ENCODE data around the gene SLC22A25. TPM values are rescaled to one million over a fixed set of nuclear protein-coding genes. Genes with fewer than 3 reads are reported as not detected.

The SLC22A25 gene
- not detected for total RNA-seq

- H3K4me3 Mint-ChIP-seq = no peak within 1 kb of the TSS
- H3K27me3 Mint-ChIP-seq (ENCODE audit: low read depth) = peaks cover 2% of the 10 kb centered on the region
- H3K4me1 Mint-ChIP-seq (ENCODE audit: low read depth) = peaks cover 17% of the 10 kb centered on the region
- no peak within 1 kb of the TSS for H3K27ac Mint-ChIP-seq
- H3K9me3 Mint-ChIP-seq = no peaks in the 10 kb centered on the region
- CTCF ChIA-PET = no interaction called here
- DNase-seq = no peak
- intact Hi-C loops (cut with micrococcal nuclease) = no loop called here
- H3K36me3 Mint-ChIP-seq (ENCODE audit: low read depth) = no peaks in the 10 kb centered on the region
Measured at GRCh38 chr11:63243533-63243932, at the start of gene SLC22A25. TSS of gene SLC22A25 (minus strand) at chr11:63243599. CDS start at chr11:63229652, 13,947 bp downstream.

GRCh38 chr11:63290285-63290684 is 46.9 kb upstream of the SLC22A25 start:
- Mint-ChIP-seq H3K27me3 (ENCODE audit: low read depth) (peaks cover 7% of the 10 kb centered on the region), H3K27ac (no peak overlapping the region), H3K4me3 (no peak overlapping the region), H3K9me3 (peaks cover 14% of the 10 kb centered on the region), H3K36me3 (ENCODE audit: low read depth) (no peaks in the 10 kb centered on the region), H3K4me1 (ENCODE audit: low read depth) (no peaks in the 10 kb centered on the region)
- DNase-seq = no peak
- intact Hi-C loops (cut with micrococcal nuclease) = no loop called here
- CTCF ChIA-PET = interaction anchor here (0.6 to 0.7 kb wide), 2 partner anchors 15 to 826 kb away, joined by 3 read pairs; no protein-coding TSS in a partner anchor

- H3K27ac Mint-ChIP-seq = no peak overlapping the region
Measured at GRCh38 chr11:63289658-63290057, 46.3 kb upstream of the SLC22A25 start.

GRCh38 chr11:63282579-63282978 is 39.2 kb upstream of the SLC22A25 start:
- Mint-ChIP-seq H3K27ac (no peak overlapping the region), H3K27me3 (ENCODE audit: low read depth) (peaks cover 26% of the 10 kb centered on the region), H3K4me3 (no peak overlapping the region), H3K4me1 (ENCODE audit: low read depth) (no peaks in the 10 kb centered on the region), H3K9me3 (no peaks in the 10 kb centered on the region), H3K36me3 (ENCODE audit: low read depth) (no peaks in the 10 kb centered on the region)
- no peak for DNase-seq
- CTCF ChIA-PET = no interaction called here
- intact Hi-C loops (cut with micrococcal nuclease) = no loop called here

More at GRCh38 chr11:63289658-63290057, 46.3 kb upstream of the SLC22A25 start:
- intact Hi-C loops (cut with micrococcal nuclease) = no loop called here
- H3K9me3 Mint-ChIP-seq = peaks cover 10% of the 10 kb centered on the region
- H3K36me3 Mint-ChIP-seq (ENCODE audit: low read depth) = no peaks in the 10 kb centered on the region
- DNase-seq = no peak
- no peaks in the 10 kb centered on the region for H3K4me1 Mint-ChIP-seq (ENCODE audit: low read depth)
- peaks cover 11% of the 10 kb centered on the region for H3K27me3 Mint-ChIP-seq (ENCODE audit: low read depth)
- no peak overlapping the region for H3K4me3 Mint-ChIP-seq
- CTCF ChIA-PET = interaction anchor here (0.6 kb wide), 1 partner anchor 825 kb away, joined by 3 read pairs; no protein-coding TSS in a partner anchor

- H3K36me3 Mint-ChIP-seq (ENCODE audit: low read depth) = no peaks in the 10 kb centered on the region
- peaks cover 23% of the 10 kb centered on the region for H3K27me3 Mint-ChIP-seq (ENCODE audit: low read depth)
- no peaks in the 10 kb centered on the region for H3K4me1 Mint-ChIP-seq (ENCODE audit: low read depth)
- intact Hi-C loops (cut with micrococcal nuclease) = no loop called here
- no peak overlapping the region for H3K27ac Mint-ChIP-seq
- no peaks in the 10 kb centered on the region for H3K9me3 Mint-ChIP-seq
- H3K4me3 Mint-ChIP-seq = no peak overlapping the region
- DNase-seq = no peak
- CTCF ChIA-PET = no interaction called here
Measured at GRCh38 chr11:63280920-63281319, 37.5 kb upstream of the SLC22A25 start.

- Mint-ChIP-seq H3K9me3 (no peaks in the 10 kb centered on the region), H3K4me3 (no peak overlapping the region), H3K4me1 (ENCODE audit: low read depth) (no peaks in the 10 kb centered on the region), H3K36me3 (ENCODE audit: low read depth) (no peaks in the 10 kb centered on the region), H3K27me3 (ENCODE audit: low read depth) (peaks cover 12% of the 10 kb centered on the region), H3K27ac (no peak overlapping the region)
- no peak for DNase-seq
- CTCF ChIA-PET = interaction anchor here (1.0 to 1.2 kb wide), 3 partner anchors 8 to 29 kb away, joined by 3 read pairs; no protein-coding TSS in a partner anchor
- intact Hi-C loops (cut with micrococcal nuclease) = no loop called here
Measured at GRCh38 chr11:63277345-63277943, 34.0 kb upstream of the SLC22A25 start.

GRCh38 chr11:63274776-63275175 is 31.4 kb upstream of the SLC22A25 start:
- H3K27ac Mint-ChIP-seq = no peak overlapping the region
- H3K4me3 Mint-ChIP-seq = no peak overlapping the region
- intact Hi-C loops (cut with micrococcal nuclease) = no loop called here
- H3K27me3 Mint-ChIP-seq (ENCODE audit: low read depth) = peaks cover 10% of the 10 kb centered on the region
- CTCF ChIA-PET = interaction anchor here (0.8 kb wide), 1 partner anchor 254 kb away, joined by 3 read pairs; no protein-coding TSS in a partner anchor
- H3K4me1 Mint-ChIP-seq (ENCODE audit: low read depth) = no peaks in the 10 kb centered on the region
- DNase-seq = no peak
- no peaks in the 10 kb centered on the region for H3K9me3 Mint-ChIP-seq
- no peaks in the 10 kb centered on the region for H3K36me3 Mint-ChIP-seq (ENCODE audit: low read depth)

GRCh38 chr11:63273685-63274084 is 30.3 kb upstream of the SLC22A25 start:
- H3K36me3 Mint-ChIP-seq (ENCODE audit: low read depth) = no peaks in the 10 kb centered on the region
- H3K4me3 Mint-ChIP-seq = no peak overlapping the region
- no peaks in the 10 kb centered on the region for H3K4me1 Mint-ChIP-seq (ENCODE audit: low read depth)

GRCh38 chr11:63262547-63262946 is 19.1 kb upstream of the SLC22A25 start:
- no peaks in the 10 kb centered on the region for H3K9me3 Mint-ChIP-seq

More at GRCh38 chr11:63273685-63274084, 30.3 kb upstream of the SLC22A25 start:
- H3K9me3 Mint-ChIP-seq = no peaks in the 10 kb centered on the region
- no peak for DNase-seq
- H3K27ac Mint-ChIP-seq = no peak overlapping the region
- H3K27me3 Mint-ChIP-seq (ENCODE audit: low read depth) = peaks cover 10% of the 10 kb centered on the region
- intact Hi-C loops (cut with micrococcal nuclease) = no loop called here
- CTCF ChIA-PET = no interaction called here

GRCh38 chr11:63251312-63251711 is 7.9 kb upstream of the SLC22A25 start:
- CTCF ChIA-PET = no interaction called here
- no peaks in the 10 kb centered on the region for H3K36me3 Mint-ChIP-seq (ENCODE audit: low read depth)

More at GRCh38 chr11:63262547-63262946, 19.1 kb upstream of the SLC22A25 start:
- Mint-ChIP-seq H3K36me3 (ENCODE audit: low read depth) (no peaks in the 10 kb centered on the region), H3K27me3 (ENCODE audit: low read depth) (peaks cover 13% of the 10 kb centered on the region), H3K27ac (no peak overlapping the region), H3K4me1 (ENCODE audit: low read depth) (no peaks in the 10 kb centered on the region), H3K4me3 (no peak overlapping the region)
- DNase-seq = no peak
- intact Hi-C loops (cut with micrococcal nuclease) = no loop called here
- CTCF ChIA-PET = no interaction called here

GRCh38 chr11:63250162-63251050 is 7.0 kb upstream of the SLC22A25 start:
- Mint-ChIP-seq H3K4me3 (no peak overlapping the region), H3K27me3 (ENCODE audit: low read depth) (peaks cover 2% of the 10 kb centered on the region)

More at GRCh38 chr11:63251312-63251711, 7.9 kb upstream of the SLC22A25 start:
- Mint-ChIP-seq H3K27me3 (ENCODE audit: low read depth) (peaks cover 2% of the 10 kb centered on the region), H3K27ac (no peak overlapping the region), H3K4me1 (ENCODE audit: low read depth) (no peaks in the 10 kb centered on the region), H3K9me3 (no peaks in the 10 kb centered on the region), H3K4me3 (no peak overlapping the region)
- intact Hi-C loops (cut with micrococcal nuclease) = no loop called here
- DNase-seq = no peak

GRCh38 chr11:63248966-63249365 is 5.6 kb upstream of the SLC22A25 start:
- CTCF ChIA-PET = no interaction called here
- Mint-ChIP-seq H3K4me1 (ENCODE audit: low read depth) (no peaks in the 10 kb centered on the region), H3K36me3 (ENCODE audit: low read depth) (no peaks in the 10 kb centered on the region), H3K27ac (no peak overlapping the region), H3K27me3 (ENCODE audit: low read depth) (peaks cover 2% of the 10 kb centered on the region), H3K9me3 (no peaks in the 10 kb centered on the region), H3K4me3 (no peak overlapping the region)
- intact Hi-C loops (cut with micrococcal nuclease) = no loop called here
- DNase-seq = no peak

More at GRCh38 chr11:63250162-63251050, 7.0 kb upstream of the SLC22A25 start:
- Mint-ChIP-seq H3K36me3 (ENCODE audit: low read depth) (no peaks in the 10 kb centered on the region), H3K9me3 (no peaks in the 10 kb centered on the region), H3K4me1 (ENCODE audit: low read depth) (no peaks in the 10 kb centered on the region), H3K27ac (no peak overlapping the region)
- CTCF ChIA-PET = interaction anchor here (0.7 kb wide), 1 partner anchor 315 kb away, joined by 3 read pairs; no protein-coding TSS in a partner anchor
- intact Hi-C loops (cut with micrococcal nuclease) = no loop called here
- DNase-seq = no peak

Data from activated naive CD4-positive, alpha-beta T cell treated with anti-CD3 and anti-CD28 coated beads for 36 hours (primary cell).